NCI-H1105 (cell line): Measurements from ENCODE around the gene SURF6.
A peak's percentile ranks its signal among the peaks of the same experiment; 100 is the strongest.

Experiments used
- DNase-seq: peaks from one replicate; lab custom pipeline; 2025; lab: John Stamatoyannopoulos, UW

SURF6 gene

DNA sequence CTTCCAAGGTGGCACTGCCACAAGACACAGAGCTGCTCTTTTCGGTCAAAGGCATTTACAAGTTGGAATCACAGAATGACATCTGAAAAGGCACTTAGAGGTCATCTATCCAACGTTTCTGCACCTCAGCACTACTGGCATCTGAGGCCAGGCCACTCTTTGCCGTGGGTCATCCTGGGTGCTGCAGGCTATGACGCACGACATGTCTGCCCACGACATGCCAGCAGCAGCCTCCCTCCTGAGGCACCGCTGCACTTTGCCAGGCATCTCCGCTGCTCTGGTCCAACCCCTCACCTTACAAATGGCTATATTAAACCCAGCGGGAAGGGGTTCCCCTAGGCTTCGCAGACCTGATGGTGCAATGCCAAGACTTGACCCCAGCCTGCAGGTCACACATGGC, 31.8 kb upstream of the SURF6 start:
- DNase-seq, result no peak

DNA sequence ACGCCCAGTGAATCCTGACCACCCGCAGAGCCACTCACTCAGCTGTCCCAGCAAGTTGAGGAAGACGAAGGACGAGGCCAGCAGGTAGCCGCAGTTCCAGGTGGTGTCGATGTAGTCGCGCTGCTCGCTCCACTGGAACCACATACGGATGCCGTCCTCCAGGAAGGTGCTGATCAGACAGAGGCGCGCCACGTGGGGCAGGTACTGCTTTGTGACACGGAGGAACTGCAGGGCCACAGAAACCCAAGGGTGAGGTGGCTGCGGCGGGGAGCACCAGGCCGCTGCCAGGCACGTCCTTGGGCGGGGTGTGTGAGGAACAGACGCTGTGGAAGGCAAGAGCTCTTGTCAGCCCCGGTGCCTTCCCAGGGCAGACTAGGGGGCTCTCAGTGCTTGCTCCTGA, 31.2 kb upstream of the SURF6 start:
- no peak for DNase-seq

DNA sequence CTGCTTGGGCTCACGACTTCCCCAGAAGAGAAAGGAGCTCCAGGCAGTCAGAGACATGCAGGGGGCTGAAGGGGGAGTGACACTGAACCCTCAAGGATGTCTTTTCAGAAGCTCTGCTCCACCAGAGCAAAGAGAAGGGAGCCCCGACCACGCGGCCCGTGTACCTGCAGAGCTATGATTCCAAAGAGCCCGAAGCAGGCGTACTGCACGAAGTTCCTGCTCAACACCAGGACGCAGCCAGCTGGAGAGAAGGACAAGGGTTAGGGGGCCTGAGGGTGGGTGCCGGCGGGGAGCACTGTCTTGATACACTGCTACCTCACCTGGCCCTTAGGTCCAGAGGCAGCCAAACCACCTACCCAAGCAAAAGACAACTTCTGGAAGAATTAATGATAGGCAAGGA, 30.4 kb upstream of the SURF6 start:
- no peak for DNase-seq

DNA sequence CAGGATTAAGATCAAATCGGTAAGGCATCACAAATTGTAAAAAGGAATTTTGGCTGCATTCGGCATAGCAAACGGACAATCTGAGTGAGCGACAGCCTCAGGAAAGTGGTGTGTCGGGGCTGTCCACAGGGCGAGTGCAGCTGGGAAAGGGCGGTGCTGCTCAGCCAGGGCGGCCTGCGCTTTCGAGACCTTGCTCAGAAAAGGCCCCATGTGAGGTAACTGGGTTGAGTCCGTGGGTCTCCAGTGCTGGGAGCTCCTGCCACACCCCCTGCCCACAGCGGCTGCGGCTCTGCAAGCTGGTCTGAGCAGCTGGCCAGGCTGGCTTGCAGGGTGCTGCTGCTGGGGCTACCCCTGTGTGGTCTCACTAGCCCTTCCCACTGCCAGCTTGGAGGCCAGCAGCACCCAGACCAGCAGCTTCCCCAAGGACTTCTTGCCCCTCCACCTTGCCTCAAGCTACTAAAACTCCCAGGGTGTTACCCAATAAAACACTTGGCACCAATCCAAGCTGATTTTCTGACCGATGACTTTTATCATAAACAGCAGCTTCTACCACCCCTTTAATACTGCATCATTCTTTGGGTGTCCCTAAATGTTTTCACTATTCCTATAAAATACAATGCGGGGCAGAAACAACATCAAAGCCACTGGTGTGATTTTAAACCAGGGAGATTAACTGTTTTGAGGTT, 26.5 kb upstream of the SURF6 start:
- no peak for DNase-seq

DNA sequence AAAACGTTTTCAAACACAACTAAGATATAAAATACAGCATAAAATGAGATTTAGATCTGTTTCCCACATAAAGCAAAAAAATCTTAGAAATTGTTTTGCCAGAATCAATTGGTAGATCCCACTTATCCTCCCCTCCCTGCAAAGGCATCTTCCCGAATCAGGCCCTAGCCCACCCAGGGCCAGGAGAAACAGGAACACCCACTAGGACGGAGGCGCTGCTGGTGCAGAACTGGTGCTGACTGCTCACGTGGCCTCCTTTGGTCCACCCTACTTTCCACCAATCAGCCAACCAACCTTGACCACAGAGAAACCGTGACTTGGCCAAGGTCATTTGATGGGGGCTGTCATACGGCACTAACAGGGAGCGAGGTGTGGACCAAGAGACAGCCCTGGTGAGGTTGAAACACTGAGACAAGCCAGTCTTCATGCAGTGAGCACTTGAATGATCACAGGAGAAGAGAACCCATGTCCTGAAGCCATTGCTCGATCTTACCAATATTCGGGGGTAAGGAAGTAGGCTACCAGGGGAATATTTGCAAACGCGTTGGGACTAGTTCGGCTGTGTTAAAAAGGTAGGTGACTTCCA, 25.6 kb upstream of the SURF6 start:
- DNase-seq, result no peak

DNA sequence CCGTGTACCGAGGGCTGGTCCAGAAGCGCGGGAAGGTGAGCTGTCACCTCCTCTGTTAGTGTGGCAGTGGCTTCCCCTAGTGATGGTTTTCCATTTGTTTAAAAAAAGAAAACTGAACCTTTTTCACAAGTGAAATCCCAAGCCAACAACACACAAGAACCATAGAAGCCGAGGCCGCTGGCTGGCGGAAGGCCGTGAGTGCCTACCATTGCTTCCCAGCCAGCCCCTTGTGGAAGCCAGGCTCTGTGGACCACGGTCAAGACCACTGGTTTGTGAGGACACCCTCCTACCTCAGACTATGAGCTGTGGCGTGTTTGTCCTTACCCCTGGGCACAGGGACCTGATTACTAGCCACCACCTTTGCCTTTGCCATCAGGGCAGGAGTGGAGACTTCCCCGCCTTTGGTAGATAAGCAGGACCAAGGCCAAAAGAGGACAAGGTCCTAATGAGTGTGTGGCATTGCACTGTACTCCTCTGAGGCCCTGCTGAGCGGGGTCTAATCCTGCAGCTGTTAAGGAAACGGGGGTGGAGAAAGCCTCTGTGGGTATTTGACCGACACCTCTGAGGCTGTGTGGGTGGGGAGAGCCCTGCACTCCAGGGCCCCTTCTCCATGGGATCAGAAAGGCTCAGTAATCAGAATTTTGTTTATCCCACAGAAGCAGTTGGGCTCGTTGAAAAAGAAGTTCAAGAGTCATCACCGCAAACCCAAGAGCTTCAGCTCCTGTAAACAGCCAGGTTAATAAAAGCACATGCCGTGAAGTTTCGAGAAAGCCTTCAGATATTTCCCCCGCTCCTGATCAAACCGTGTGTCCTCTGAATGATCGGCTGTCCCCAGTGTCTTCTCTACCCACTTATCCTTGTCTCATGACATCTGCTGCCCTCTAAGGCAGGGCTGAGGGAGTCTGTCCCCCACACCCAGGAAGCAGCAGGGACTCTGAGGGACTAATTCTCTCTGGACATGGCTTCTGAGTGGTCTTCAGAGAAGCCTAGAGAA, 24.7 kb upstream of the SURF6 start:
- DNase-seq, result no peak

DNA sequence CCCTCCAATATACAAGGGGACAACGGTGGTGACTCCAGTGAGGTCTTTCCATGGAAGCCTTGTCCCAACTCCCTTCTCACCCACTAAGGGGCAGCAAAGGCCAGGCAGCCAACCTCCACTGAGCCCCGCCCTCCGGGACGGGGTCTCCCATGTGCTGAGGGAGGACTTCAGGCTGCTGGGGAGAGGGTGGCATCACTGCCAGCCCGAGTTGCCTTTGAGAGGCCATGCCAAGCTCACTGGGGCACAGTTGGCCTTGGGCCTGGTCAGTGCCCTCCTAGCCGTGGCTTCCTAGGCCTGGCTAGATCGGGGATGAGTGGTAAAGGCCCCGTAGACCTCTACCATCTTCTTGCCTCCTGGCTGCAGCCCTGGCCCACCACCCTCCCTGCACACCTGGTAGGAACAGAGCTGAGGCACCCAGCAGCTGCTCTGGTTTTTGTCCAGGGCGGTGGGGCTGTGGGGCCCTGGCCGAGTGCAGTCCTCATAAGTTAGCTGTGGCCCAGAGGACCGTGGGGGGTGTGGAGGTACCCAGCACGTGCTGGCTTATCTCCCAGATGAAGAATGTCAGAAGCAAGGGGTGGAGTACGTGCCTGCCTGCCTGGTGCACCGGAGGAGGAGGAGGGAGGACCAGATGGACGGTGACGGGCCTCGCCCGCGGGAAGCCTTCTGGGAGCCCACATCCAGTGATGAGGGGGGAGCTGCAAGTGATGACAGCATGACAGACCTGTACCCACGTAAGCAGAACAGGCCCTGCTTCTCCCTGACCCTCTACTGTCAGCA, 23.6 kb upstream of the SURF6 start:
- no peak for DNase-seq

DNA sequence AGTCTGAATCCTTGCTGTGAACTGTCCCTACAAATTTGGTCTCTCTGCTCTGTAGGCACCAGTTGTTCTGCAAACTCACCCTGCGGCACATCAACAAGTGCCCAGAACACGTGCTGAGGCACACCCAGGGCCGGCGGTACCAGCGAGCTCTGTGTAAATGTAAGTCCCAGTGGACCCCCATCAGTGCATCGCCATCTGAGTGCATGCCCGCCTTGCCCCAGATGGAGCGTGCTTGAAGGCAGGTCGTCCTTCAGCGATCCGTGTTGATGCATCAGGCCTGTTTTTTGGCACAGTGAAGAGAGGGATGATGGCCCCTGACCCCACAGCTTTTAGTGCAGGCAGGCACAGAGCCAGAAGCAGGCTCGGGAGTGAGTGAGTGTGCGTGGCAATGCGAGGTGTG, 21.7 kb upstream of the SURF6 start:
- no peak for DNase-seq

DNA sequence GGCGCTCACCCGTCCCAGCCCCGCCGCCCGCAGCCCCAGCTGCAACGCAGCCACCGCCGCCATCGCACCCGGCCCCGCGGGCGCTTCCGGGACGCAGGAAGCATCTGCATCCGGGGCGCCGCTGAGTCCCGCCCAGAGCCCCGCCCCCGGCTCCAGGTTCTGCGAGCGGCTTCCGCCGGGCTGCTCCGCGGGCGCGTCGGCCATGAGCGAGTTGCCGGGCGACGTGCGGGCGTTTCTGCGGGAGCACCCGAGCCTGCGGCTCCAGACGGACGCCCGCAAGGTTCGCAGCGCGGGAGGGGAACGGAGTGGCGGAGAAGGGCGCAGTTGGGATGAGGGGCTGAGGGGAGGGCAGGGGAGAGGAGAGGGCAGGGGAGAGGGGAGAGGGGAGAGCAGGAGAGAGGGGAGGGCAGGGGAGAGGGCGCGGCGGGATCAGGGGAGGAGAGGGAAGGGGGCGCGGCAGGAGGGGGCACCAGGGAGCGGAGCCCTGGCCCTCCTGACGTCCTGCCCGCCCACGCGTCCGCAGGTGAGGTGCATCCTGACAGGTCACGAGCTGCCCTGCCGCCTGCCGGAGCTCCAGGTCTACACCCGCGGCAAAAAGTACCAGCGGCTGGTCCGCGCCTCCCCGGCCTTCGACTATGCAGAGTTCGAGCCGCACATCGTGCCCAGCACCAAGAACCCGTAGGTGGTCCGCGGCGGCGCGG, 20.6 kb upstream of the SURF6 start, which contains the start of the genes SURF1 and SURF2:
Gene SURF1, minus strand, starts transcription at position 97 of the 701 bp plus-strand sequence. Its CDS starts 34 bp downstream, at position 63.
Gene SURF2, plus strand, starts transcription at position 160 of the 701 bp plus-strand sequence. Its CDS starts 43 bp downstream, at position 203.
- DNase-seq, result peak; percentile 80

DNA sequence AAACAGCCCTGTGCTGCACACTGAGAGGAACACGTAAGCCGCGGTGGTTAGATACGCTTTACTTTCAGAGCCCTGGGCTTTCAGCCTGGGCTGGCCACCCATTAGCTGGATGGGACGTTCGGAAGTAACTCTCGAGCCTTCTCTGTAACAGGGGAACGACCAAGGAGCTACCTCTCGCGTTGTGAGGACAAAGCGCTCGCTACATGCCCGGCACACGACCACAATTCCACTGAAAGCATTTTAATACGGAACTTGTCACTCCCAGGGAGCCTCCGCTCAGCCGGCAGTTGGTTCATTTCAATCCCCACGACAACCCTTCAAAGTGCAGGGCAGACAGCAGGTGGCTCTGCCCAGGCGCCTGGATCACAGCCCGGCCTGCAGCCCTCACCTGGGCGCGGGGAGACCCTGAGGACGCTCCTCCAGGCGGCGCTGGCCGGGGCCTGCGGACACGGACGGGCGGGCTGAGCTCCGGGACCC, 19.9 kb upstream of the SURF6 start:
- no peak for DNase-seq

DNA sequence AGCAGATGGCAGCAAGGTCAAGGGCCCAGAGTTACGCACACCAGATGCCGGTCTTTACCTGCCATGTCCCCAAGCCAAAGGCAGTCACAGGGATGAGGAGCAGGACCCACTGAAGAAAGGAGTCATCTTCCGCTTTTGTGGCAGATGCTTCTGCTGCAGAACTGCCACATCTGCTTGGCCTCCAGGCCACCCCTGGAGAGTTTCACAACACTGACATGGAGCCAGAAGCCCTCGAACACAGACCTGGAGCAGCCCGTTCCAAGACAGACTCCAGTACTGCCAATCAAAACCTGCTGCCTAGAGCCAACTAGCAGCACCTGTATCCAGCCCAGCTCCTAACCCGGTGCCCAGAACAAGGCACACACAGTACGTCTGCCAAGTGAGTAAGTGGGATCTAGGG, 18.8 kb upstream of the SURF6 start:
- DNase-seq, result no peak

DNA sequence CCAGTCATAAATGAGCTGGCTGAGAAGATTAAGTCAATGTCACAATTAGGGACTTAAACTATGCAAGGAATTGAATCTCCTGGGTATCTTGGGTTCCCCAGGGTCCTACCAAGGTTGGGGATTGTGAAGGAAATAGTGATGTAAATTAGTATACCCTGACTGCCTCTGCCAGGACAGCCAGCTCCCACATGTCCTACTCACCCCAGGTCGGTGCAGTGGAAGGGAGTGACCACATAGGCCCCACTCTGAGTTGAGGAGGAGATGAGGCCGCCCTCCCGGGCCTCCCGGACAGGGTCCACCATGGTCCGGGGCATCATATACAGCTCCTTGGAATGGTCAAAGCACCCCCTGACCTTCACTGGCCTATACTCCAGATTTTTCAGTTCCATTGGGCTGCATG, 17.6 kb upstream of the SURF6 start:
- DNase-seq, result no peak

DNA sequence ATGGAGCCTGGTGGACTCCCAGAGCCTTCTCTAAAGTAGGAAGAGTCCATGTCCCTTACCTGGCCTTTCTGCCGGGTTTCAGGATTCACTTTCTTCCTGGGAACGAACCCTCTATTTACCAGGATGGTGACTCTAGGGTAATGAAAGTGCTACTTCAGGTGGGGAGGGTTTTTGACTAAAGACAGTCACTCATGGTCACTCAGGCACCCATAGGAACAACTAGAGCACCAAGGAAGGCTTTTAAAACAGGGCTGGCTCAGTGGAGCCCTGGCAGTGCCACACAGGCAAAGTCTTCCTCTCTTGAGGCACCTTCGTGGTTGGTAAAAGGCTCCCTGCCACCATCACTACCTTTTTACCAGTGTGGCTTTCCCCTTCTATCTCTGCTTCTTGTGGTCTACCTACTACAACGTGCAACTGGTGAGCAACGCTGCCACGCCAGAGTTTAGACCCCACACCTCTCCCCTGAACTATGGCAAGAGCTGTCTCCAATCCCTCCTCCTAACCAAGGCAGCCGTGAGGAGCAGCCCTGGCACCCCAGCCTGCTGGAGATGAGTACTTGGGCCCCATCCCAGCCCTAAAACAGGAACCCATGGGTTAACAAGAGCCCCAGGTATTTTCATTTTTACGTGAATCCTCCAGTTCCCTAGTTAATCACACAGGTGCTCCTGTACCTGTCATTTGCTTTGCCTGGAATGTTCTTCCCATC, 16.8 kb upstream of the SURF6 start:
- no peak for DNase-seq

DNA sequence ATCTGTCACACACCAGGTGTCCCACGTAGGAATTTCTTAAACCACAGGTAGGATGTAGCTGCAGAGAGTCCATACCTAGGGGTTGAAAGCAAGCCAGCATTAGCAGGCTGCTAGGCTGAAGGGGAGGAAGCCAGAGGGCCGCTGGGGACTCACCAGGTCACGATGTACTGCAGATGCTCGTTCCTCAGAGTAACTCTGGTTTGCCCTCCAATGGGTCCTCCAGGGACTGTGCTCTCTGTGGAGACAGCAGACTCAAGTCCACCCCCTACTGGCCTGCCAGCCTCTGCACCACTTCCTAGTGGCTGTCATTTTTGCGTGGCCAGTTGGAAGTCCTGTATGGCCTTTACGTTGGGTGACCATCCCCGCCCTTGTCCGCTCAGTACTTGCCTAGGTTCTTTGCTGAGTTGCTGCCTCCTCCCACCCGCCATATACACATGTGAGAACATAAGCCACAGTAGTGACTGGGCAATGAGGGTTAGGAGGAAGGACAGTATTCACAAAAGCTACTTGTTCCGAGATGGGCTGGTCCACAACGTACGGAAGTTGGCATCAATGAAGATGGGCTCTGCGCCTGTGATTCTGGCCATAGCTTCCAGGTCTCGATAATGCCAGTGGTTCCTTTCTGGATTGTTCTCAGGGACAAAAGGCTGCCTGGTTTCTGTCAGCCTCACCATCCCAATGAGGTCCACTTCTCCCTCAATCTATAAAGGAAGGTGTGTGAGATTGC, 16.1 kb upstream of the SURF6 start:
- DNase-seq, result no peak

DNA sequence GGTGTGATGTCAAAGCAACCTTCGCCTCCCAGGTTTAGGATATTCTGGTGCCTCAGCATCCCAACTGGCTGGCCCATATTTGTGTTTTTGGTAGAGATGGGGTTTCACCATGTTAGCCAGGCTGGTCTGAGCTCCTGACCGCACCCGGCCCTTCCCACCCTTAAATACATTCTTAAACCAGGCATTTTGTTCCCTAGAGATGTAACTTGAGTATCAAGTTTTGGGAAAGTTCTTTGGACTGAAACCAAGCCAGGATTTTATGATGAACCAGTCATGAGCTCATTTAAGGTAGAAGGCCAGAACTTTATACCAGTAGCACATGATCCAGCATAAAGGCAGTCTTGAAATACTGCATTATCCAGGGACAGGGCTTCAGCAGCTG, 15.5 kb upstream of the SURF6 start:
- no peak for DNase-seq

DNA sequence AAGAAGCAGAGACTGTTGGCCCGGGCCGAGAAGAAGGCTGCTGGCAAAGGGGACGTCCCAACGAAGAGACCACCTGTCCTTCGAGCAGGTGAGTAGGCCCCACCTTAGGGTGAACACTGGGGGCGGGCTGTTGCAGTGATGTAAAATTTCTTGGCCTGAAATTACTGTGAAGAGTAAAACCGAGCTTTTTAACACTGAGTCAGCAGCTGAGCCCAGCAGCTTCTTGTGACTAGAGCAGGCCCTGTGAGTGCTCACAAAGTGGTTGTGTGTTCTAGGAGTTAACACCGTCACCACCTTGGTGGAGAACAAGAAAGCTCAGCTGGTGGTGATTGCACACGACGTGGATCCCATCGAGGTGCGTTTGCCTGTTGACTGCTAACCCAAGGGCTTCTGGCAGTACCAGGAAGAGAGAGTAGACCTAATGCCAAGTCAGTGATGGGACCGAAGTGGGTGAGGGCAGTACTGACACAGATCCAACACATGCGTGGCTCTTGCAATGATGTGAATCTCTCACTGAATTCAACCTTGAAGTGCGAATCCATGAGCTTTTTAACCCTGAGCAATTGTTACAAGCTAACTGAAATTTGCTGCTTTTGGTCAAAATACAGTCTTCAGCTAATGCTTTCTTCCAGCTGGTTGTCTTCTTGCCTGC, 14.1 kb upstream of the SURF6 start:
- no peak for DNase-seq

DNA sequence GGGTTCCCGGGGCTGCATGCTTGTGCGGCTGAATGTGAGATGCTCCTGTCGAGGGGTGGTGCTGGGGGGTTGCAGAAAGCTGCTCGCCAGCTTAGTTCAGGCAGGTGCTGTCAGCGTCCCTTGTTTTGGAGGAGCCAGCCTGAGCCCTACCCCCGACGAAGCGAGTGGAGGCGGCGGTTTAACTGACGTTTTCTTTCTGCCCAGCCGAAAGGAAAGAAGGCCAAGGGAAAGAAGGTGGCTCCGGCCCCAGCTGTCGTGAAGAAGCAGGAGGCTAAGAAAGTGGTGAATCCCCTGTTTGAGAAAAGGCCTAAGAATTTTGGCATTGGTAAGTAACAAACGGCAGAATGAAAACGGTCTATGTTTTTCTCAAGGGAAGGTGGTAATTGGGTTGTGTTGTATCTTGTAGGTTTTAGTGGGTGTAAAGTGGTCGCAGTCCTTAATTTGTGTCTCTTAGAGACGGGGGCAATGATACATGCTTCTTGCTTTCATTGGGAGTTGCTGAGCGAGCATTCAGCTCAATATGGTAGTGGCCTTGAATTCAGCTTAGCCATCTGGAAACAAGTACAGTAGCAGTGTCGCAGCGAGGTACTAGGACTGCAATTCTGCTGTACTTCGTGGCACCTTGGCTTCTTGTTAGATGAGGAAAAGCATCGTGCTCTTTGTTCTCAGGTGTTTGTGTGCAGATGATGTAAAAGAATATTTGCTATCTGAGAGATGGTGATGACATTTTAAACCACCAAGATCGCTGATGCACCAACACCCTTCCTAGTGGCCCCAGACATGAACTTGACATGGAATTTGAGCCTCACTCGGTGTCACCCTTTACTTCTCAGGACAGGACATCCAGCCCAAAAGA, 13.0 kb upstream of the SURF6 start:
- no peak for DNase-seq

DNA sequence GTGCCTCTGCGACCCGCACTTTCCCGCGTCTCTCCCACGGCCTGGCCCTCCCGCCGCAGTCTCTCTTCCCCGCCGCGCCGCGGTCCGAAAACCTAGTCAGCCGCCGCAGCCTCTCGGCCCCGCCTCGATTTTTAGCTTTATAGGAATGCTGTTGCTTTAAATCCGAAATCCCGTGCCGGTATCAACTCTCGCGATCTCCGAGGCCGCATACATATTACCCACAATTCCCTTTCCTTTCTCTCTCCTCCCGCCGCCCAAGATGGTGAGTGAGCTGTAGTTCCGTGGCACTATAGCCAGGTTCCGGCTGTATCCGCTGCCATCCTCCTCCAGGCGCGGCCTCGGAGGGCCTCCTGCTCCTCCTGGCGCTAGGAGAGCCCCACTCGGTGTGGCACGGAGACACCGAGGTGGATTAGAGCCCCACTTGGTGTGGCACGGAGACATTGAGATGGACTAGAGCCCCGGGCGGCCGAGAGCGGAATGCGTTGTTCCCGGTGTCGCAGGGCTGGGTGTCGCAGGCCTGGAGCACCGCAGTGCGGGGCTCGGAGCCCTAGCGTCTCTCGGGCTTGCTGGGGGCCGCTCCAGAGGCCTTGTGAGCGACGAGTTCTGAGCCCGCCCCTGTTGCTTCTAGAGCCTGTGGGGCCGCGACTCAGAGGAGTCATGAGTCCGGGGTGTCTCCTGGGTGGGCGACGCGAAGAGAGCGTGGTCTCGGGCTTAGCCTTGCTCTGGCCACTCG, 12.2 kb upstream of the SURF6 start, which contains the start of the genes MED22 and RPL7A:
Gene MED22, minus strand, starts transcription at position 147 of the 733 bp plus-strand sequence. CDS start 1,469 bp downstream, outside the sequence.
Gene RPL7A, plus strand, starts transcription at position 234 of the 733 bp plus-strand sequence. Its CDS starts 26 bp downstream, at position 260.
- peak; percentile 90 for DNase-seq
